ENCODE results near the gene GNG14. TPM values are rescaled to one million over a fixed set of nuclear protein-coding genes. Genes with fewer than 3 reads are reported as not detected.

GNG14 gene
- total RNA-seq, 4 donors from 2014 or later: not detected

GRCh38 chr19:12685831-12686230 is 2.0 kb upstream of the GNG14 start:
- no peak for TF ChIP-seq POLR2A (IDR thresholded peaks at IDR 0.05)
- no peak for TF ChIP-seq CTCF (IDR thresholded peaks at IDR 0.05)
- 77 to 92% methylated on average over 3 of the region's 3 CpGs for WGBS, 2 donors
- H3K4me3 ChIP-seq (ENCODE audit: low read depth, poor library complexity, severe bottlenecking): no peak overlapping the region
- no peak for DNase-seq (ENCODE audit: low spot score in 2 of 2)
- intact Hi-C loops (cut with DNase I; ENCODE audit: low total_unique reads): no loop called here

DNA sequence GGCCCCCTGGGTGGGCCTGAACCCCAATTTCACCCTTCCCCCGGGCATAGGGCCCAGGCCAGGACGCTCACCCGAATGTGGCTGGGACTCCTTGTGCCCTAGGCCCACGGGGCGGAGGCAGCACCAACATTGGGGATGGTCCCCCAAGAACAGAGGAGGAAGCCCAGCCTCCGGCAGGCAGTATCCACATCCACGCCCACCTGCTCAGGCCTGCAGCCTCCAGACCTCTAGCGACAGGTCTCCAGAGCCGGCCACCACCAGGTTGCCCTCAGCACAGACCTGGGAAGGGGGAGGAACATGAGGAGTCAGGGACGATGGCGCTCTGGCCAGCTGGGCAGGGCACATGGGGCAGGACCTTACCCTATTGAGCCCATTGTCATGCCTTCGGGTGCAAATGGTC is 1.2 kb downstream of the GNG14 start:
- H3K4me3 ChIP-seq (ENCODE audit: low read depth, poor library complexity, severe bottlenecking): no peak overlapping the region
- DNase-seq (ENCODE audit: low spot score in 2 of 2): no peak
- WGBS, 2 donors: 90 to 94% methylated on average over 7 to 12 of the region's 12 CpGs
- intact Hi-C loops (cut with DNase I; ENCODE audit: low total_unique reads): no loop called here
- no peak for TF ChIP-seq POLR2A (IDR thresholded peaks at IDR 0.05)
- no peak for TF ChIP-seq CTCF (IDR thresholded peaks at IDR 0.05)

- WGBS, 2 donors: 78% methylated on average over 18 to 19 of the region's 26 CpGs
- intact Hi-C loops (cut with DNase I; ENCODE audit: low total_unique reads): no loop called here
- H3K4me3 ChIP-seq (ENCODE audit: low read depth, poor library complexity, severe bottlenecking): no peak overlapping the region
- TF ChIP-seq CTCF (IDR thresholded peaks at IDR 0.05): no peak
- no peak for TF ChIP-seq POLR2A (IDR thresholded peaks at IDR 0.05)
- DNase-seq (ENCODE audit: low spot score in 2 of 2): no peak
Measured at GRCh38 chr19:12689581-12690216, 1.9 kb downstream of the GNG14 start.

DNA sequence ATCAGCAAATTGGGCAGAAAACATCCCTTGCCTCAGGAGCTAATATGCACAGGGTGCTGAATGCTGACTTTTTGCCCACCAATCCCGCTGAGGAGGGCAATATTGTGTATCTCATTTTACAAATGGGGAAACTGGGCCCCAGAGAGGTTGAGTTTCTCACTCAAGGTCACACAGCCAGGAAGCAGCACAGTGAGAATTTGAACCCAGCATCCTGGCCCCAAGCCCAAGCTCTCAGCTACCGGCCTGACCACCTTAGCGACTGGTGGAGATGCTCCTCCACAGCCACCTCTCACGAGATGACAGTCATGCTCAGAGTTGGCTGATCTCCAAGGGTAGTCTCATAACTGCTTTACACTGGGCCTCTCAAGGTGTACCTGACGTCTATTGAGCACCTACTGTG is 5.2 kb downstream of the GNG14 start:
- WGBS, 2 donors: 83 to 95% methylated on average over 3 to 5 of the region's 5 CpGs
- intact Hi-C loops (cut with DNase I; ENCODE audit: low total_unique reads): no loop called here
- no peak overlapping the region for H3K4me3 ChIP-seq (ENCODE audit: low read depth, poor library complexity, severe bottlenecking)
- TF ChIP-seq CTCF (IDR thresholded peaks at IDR 0.05): no peak
- TF ChIP-seq POLR2A (IDR thresholded peaks at IDR 0.05): no peak
- no peak for DNase-seq (ENCODE audit: low spot score in 2 of 2)

- 92 to 93% methylated on average over 15 of the region's 16 CpGs for WGBS, 2 donors
- no peak for DNase-seq (ENCODE audit: low spot score in 2 of 2)
- TF ChIP-seq CTCF (IDR thresholded peaks at IDR 0.05) (no peak), POLR2A (IDR thresholded peaks at IDR 0.05) (no peak)
- intact Hi-C loops (cut with DNase I; ENCODE audit: low total_unique reads): no loop called here
- no peak overlapping the region for H3K4me3 ChIP-seq (ENCODE audit: low read depth, poor library complexity, severe bottlenecking)
Measured at GRCh38 chr19:12694641-12695040, 6.8 kb downstream of the GNG14 start.

- TF ChIP-seq CTCF (IDR thresholded peaks at IDR 0.05) (no peak), POLR2A (IDR thresholded peaks at IDR 0.05) (no peak)
- intact Hi-C loops (cut with DNase I; ENCODE audit: low total_unique reads): no loop called here
- H3K4me3 ChIP-seq (ENCODE audit: low read depth, poor library complexity, severe bottlenecking): no peak overlapping the region
- DNase-seq (ENCODE audit: low spot score in 2 of 2): no peak
- WGBS, 2 donors: 54 to 67% methylated on average over 1 to 2 of the region's 2 CpGs
Measured at GRCh38 chr19:12695096-12695495, 7.3 kb downstream of the GNG14 start.

Data from lower leg skin (tissue), 4 donors.